Astrocyte (in vitro differentiated cells and primary cell): ENCODE data around the gene CRAT. TPM values are rescaled to one million over a fixed set of nuclear protein-coding genes. Genes with fewer than 3 reads are reported as not detected.

Experiments used
- DNase-seq: peaks from one replicate; pipeline ENCODE4 v3.0.0-alpha.2; 2010; ENCODE audit warnings: low read depth
- FAIRE-seq: peaks from 2 replicates; lab custom pipeline; 2011; peaks lifted over from hg19 to GRCh38; lab: Jason Lieb, UNC
- H2AFZ ChIP-seq: 2 replicates; pipeline ENCODE4 v1.6.0; 2012; ENCODE audit warnings: low read depth, low read length, inconsistent platforms
- H3K27ac ChIP-seq: 2 replicates; pipeline ENCODE4 v1.5.1; 2011; ENCODE audit warnings: low read depth, low read length, inconsistent platforms
- H3K27me3 ChIP-seq: 2 replicates; pipeline ENCODE4 v1.6.0; 2011; ENCODE audit warnings: low read length, inconsistent platforms; ENCODE audit not compliant: insufficient read depth
- H3K36me3 ChIP-seq: 2 replicates; pipeline ENCODE4 v1.5.1; 2011; ENCODE audit warnings: low read length, inconsistent platforms; ENCODE audit not compliant: insufficient read depth
- H3K4me1 ChIP-seq: 2 replicates; pipeline ENCODE4 v1.5.1; 2011; ENCODE audit warnings: low read length, inconsistent platforms; ENCODE audit not compliant: insufficient read depth
- H3K4me2 ChIP-seq: 2 replicates; pipeline ENCODE4 v1.6.0; 2012; ENCODE audit warnings: low read length, inconsistent platforms
- H3K4me3 ChIP-seq: 2 replicates; pipeline ENCODE4 v1.5.1; 2011; ENCODE audit warnings: low read depth, mild to moderate bottlenecking, low read length, inconsistent platforms; ENCODE audit not compliant: insufficient read depth
- H3K79me2 ChIP-seq: 2 replicates; pipeline ENCODE4 v1.6.0; 2012; ENCODE audit warnings: mild to moderate bottlenecking, low read length, inconsistent platforms; ENCODE audit not compliant: insufficient read depth
- H3K9ac ChIP-seq: 2 replicates; pipeline ENCODE4 v1.6.0; 2012; ENCODE audit warnings: mild to moderate bottlenecking, low read length, inconsistent platforms
- H3K9me3 ChIP-seq: 2 replicates; pipeline ENCODE4 v1.5.1; 2012; ENCODE audit warnings: low read depth, mild to moderate bottlenecking, low read length, inconsistent platforms; ENCODE audit not compliant: insufficient read depth
- H4K20me1 ChIP-seq: 2 replicates; pipeline ENCODE4 v1.6.0; 2012; ENCODE audit warnings: low read length, inconsistent platforms; ENCODE audit not compliant: insufficient read depth
- H3K27ac Mint-ChIP-seq: one replicate; pipeline ENCODE4 v1.8.0; 2021; ENCODE audit warnings: mild to moderate bottlenecking, mixed read lengths; ENCODE audit not compliant: unreplicated experiment
- H3K27me3 Mint-ChIP-seq: one replicate; pipeline ENCODE4 v1.8.0; 2021; ENCODE audit warnings: low read depth, mixed read lengths; ENCODE audit not compliant: unreplicated experiment
- H3K36me3 Mint-ChIP-seq: one replicate; pipeline ENCODE4 v1.8.0; 2021; ENCODE audit warnings: low read depth, mixed read lengths; ENCODE audit not compliant: unreplicated experiment
- H3K4me1 Mint-ChIP-seq: one replicate; pipeline ENCODE4 v1.8.0; 2021; ENCODE audit warnings: low read depth, mixed read lengths; ENCODE audit not compliant: unreplicated experiment
- H3K4me3 Mint-ChIP-seq: one replicate; pipeline ENCODE4 v1.8.0; 2021; ENCODE audit warnings: mild to moderate bottlenecking, moderate library complexity, mixed read lengths; ENCODE audit not compliant: unreplicated experiment
- H3K9me3 Mint-ChIP-seq: one replicate; pipeline ENCODE4 v1.8.0; 2021; ENCODE audit warnings: mild to moderate bottlenecking, mixed read lengths; ENCODE audit not compliant: unreplicated experiment
- EZH2 ChIP-seq: IDR thresholded peaks from 2 replicates; pipeline ENCODE4 v1.6.1; 2012; ENCODE audit warnings: mild to moderate bottlenecking, low read length, inconsistent platforms; ENCODE audit not compliant: insufficient read depth
- total RNA-seq: library from RNA; stranded (reverse); gene quantifications from 2 replicates; pipeline ENCODE4 v1.2.1, GENCODE V29; 2021
- TF ChIP-seq, protein P1 (sequence below): IDR thresholded peaks from 2 replicates; pipeline ENCODE4 v1.5.1; 2011; ENCODE audit warnings: low read depth, mild to moderate bottlenecking, inconsistent platforms, low read length, moderate library complexity; ENCODE audit not compliant: insufficient read depth

CRAT gene
- total RNA-seq, 1 donor from 2014 or later: 21.2 TPM

DNA sequence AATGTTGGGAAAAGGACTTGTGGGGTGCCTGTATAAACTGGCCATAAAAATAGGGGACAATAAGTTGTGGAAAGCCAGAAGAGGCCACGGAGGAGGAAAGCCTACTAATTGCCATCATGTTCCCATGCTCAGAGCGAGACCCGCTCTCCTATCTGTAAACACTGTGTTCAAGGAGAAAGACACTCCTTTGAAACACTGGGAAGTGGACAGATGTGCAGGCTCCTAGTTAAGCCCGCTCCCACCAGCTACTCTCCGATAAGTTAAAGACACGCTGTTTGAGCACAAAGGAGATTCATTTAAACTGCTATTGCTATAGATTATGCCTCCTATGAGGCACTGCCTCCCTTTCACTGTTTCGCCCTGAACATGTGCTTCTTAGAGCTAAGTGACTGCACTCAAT, 9.3 kb downstream of the CRAT start:
- Mint-ChIP-seq H3K4me1 (no peaks in the 10 kb centered on the region), H3K36me3 (peaks cover 15% of the 10 kb centered on the region), H3K27me3 (peaks cover 5% of the 10 kb centered on the region), H3K9me3 (no peaks in the 10 kb centered on the region), H3K27ac (no peak overlapping the region), H3K4me3 (no peak overlapping the region)
- Histone ChIP-seq H3K9me3 (no peaks in the 10 kb centered on the region), H3K27ac (no peak overlapping the region), H3K9ac (no peak overlapping the region), H3K27me3 (no peaks in the 10 kb centered on the region), H3K4me1 (no peaks in the 10 kb centered on the region), H4K20me1 (no peaks in the 10 kb centered on the region), H3K4me2 (no peak overlapping the region), H2AFZ (no peak overlapping the region), H3K4me3 (no peak overlapping the region), H3K36me3 (no peaks in the 10 kb centered on the region), H3K79me2 (no peaks in the 10 kb centered on the region)
- TF ChIP-seq, protein P1, sequence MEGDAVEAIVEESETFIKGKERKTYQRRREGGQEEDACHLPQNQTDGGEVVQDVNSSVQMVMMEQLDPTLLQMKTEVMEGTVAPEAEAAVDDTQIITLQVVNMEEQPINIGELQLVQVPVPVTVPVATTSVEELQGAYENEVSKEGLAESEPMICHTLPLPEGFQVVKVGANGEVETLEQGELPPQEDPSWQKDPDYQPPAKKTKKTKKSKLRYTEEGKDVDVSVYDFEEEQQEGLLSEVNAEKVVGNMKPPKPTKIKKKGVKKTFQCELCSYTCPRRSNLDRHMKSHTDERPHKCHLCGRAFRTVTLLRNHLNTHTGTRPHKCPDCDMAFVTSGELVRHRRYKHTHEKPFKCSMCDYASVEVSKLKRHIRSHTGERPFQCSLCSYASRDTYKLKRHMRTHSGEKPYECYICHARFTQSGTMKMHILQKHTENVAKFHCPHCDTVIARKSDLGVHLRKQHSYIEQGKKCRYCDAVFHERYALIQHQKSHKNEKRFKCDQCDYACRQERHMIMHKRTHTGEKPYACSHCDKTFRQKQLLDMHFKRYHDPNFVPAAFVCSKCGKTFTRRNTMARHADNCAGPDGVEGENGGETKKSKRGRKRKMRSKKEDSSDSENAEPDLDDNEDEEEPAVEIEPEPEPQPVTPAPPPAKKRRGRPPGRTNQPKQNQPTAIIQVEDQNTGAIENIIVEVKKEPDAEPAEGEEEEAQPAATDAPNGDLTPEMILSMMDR: no peak
- no peak for TF ChIP-seq EZH2
- DNase-seq (no peak), FAIRE-seq (no peak)

DNA sequence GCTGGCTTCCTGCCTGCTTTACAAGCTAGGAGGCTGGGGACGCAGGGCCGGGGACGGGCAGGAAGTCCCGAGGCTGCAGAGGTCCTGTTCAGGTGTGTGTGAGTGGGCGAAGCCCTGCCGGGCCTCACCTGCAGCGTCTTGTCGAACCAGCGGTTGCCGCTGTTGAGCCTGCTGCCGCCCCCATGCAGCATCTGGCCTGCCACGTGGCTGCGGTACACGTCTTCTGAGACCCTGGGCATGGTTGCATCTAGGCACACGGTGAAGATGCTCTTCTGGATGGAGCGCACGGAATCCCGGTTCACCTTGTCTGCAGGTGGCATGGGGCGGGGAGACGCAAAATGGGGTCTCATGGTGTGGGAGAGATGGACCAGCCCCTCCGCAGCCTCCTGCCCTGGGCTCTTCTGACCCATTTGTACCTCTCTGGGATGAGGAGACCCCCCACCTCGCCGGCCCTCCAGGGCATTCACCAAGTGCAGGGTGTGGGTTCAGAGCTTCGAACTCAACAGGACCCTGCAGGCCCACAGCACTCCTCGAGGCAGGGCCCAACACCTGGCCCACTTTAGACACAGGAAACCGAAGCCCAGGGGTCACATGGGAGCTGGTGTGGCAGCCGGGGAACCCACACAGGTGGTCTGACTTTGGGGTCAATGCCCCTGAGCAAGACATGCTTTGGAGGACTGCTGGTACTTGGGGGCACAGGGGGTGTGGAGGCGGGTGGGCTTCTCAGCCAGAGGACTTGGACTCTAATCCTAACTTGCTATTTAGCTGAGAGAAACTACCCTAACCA, 10.0 kb downstream of the CRAT start:
- Histone ChIP-seq H3K4me3 (no peak overlapping the region), H3K4me2 (no peak overlapping the region), H3K9ac (no peak overlapping the region), H3K4me1 (no peaks in the 10 kb centered on the region), H3K9me3 (no peaks in the 10 kb centered on the region), H4K20me1 (no peaks in the 10 kb centered on the region), H3K27me3 (no peaks in the 10 kb centered on the region), H3K36me3 (no peaks in the 10 kb centered on the region), H3K27ac (no peak overlapping the region), H2AFZ (no peak overlapping the region), H3K79me2 (no peaks in the 10 kb centered on the region)
- peaks cover 20% of the 10 kb centered on the region for H3K36me3 Mint-ChIP-seq
- no peak overlapping the region for H3K4me3 Mint-ChIP-seq
- H3K4me1 Mint-ChIP-seq: no peaks in the 10 kb centered on the region
- no peak for FAIRE-seq
- no peak overlapping the region for H3K27ac Mint-ChIP-seq
- TF ChIP-seq, protein P1: no peak
- no peak for TF ChIP-seq EZH2
- no peak for DNase-seq
- no peaks in the 10 kb centered on the region for H3K9me3 Mint-ChIP-seq
- peaks cover 5% of the 10 kb centered on the region for H3K27me3 Mint-ChIP-seq

DNA sequence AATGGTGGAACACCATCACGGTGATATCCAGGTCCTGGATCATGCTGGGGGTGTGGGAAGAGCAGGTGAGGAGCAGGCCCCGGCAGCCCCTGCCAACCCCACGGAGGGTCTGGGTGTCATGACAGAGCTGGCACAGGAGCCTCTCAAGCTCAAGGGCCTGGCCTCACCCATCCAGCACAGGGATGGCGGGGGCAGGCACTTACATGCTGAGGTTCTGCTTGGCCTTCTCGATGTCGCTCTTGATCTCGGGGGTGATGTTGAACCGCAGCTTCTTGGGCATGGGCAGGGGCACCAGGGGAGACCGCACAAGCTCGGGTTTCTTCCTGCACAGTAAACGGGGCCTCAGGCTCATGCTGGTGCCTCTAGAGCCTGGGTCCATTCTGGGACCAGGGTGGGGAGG, 12.3 kb downstream of the CRAT start:
- Histone ChIP-seq H3K4me3 (no peak overlapping the region), H3K9me3 (no peaks in the 10 kb centered on the region), H3K36me3 (no peaks in the 10 kb centered on the region), H2AFZ (no peak overlapping the region), H3K27me3 (no peaks in the 10 kb centered on the region), H3K4me1 (no peaks in the 10 kb centered on the region), H3K27ac (no peak overlapping the region), H3K4me2 (no peak overlapping the region), H3K79me2 (no peaks in the 10 kb centered on the region), H4K20me1 (no peaks in the 10 kb centered on the region), H3K9ac (no peak overlapping the region)
- H3K36me3 Mint-ChIP-seq: peaks cover 21% of the 10 kb centered on the region
- no peak overlapping the region for H3K4me3 Mint-ChIP-seq
- peaks cover 5% of the 10 kb centered on the region for H3K27me3 Mint-ChIP-seq
- FAIRE-seq (no peak), DNase-seq (no peak)
- no peaks in the 10 kb centered on the region for H3K9me3 Mint-ChIP-seq
- H3K27ac Mint-ChIP-seq: no peak overlapping the region
- no peaks in the 10 kb centered on the region for H3K4me1 Mint-ChIP-seq
- TF ChIP-seq, protein P1: no peak
- no peak for TF ChIP-seq EZH2
